Osteocyte (in vitro differentiated cells): ENCODE measurements around the gene RASSF4. TPM values are rescaled to one million over a fixed set of nuclear protein-coding genes. Genes with fewer than 3 reads are reported as not detected.
"Not testable (repeated sequence)": the region's sequence is repeated elsewhere in the genome, so short reads cannot be mapped to it uniquely, and the experiment has no call there.

Experiments used
- DNase-seq: peaks from one replicate; pipeline ENCODE4 v3.0.0; 2021; ENCODE audit warnings: mixed read lengths; ENCODE audit not compliant: unreplicated experiment; ENCODE audit errors: extremely low spot score
- H3K27ac Mint-ChIP-seq: one replicate; pipeline ENCODE4 v1.8.0; 2021; ENCODE audit warnings: mild to moderate bottlenecking, mixed read lengths; ENCODE audit not compliant: unreplicated experiment
- H3K27me3 Mint-ChIP-seq: one replicate; pipeline ENCODE4 v1.8.0; 2021; ENCODE audit warnings: mixed read lengths; ENCODE audit not compliant: unreplicated experiment
- H3K36me3 Mint-ChIP-seq: one replicate; pipeline ENCODE4 v1.8.0; 2021; ENCODE audit warnings: mixed read lengths; ENCODE audit not compliant: unreplicated experiment
- H3K4me1 Mint-ChIP-seq: one replicate; pipeline ENCODE4 v1.8.0; 2021; ENCODE audit warnings: mixed read lengths; ENCODE audit not compliant: unreplicated experiment
- H3K4me3 Mint-ChIP-seq: one replicate; pipeline ENCODE4 v1.8.0; 2021; ENCODE audit warnings: mild to moderate bottlenecking, moderate library complexity, mixed read lengths; ENCODE audit not compliant: unreplicated experiment
- H3K9me3 Mint-ChIP-seq: one replicate; pipeline ENCODE4 v1.8.0; 2021; ENCODE audit warnings: mixed read lengths; ENCODE audit not compliant: unreplicated experiment
- CTCF ChIP-seq: fragments of 200-600 bp; sonication (generic); IDR thresholded peaks from 2 replicates; pipeline ENCODE4 v1.5.0; 2021; ENCODE audit warnings: antibody characterized with exemption, mild to moderate bottlenecking, moderate library complexity
- total RNA-seq: library from RNA; stranded (reverse); gene quantifications from 2 replicates; pipeline ENCODE4 v1.2.1, GENCODE V29; 2021

RASSF4 gene
- total RNA-seq, 1 donor from 2014 or later, result 11.8 TPM

DNA sequence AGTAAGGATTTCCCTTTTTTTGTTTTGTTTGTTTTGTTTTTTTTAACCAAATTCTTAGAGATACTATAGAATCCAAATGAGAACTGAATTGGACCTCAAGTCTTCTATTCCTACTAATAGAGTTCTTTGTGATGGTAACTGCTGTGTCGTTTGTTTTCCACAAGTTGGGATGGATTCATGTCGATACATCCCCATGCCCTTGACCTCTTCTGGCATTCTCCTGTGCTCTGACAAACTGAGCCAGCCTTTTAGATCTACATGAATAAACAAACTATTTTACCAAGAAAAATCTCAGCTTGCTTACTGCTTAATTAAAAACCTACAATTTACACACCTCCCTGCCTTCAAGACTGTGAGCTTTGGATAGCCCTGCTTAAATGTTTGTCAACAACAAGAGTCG is 45.1 kb downstream of the RASSF4 start:
- Mint-ChIP-seq H3K4me3 (no peak overlapping the region), H3K4me1 (peaks cover 22% of the 10 kb centered on the region), H3K27me3 (no peaks in the 10 kb centered on the region), H3K9me3 (peaks cover 13% of the 10 kb centered on the region), H3K27ac (no peak overlapping the region), H3K36me3 (peaks cover 33% of the 10 kb centered on the region)
- no peak for TF ChIP-seq CTCF
- no peak for DNase-seq

- H3K4me3 Mint-ChIP-seq, result no peak overlapping the region
- no peaks in the 10 kb centered on the region for H3K27me3 Mint-ChIP-seq
Measured at GRCh38 chr10:45005284-45005683, 45.7 kb downstream of the RASSF4 start.

GRCh38 chr10:45006276-45007030 is 46.9 kb downstream of the RASSF4 start:
- H3K27ac Mint-ChIP-seq, result no peak overlapping the region
- TF ChIP-seq CTCF, result no peak
- no peak overlapping the region for H3K4me3 Mint-ChIP-seq
- no peak for DNase-seq
- H3K4me1 Mint-ChIP-seq, result peaks cover 10% of the 10 kb centered on the region
- H3K9me3 Mint-ChIP-seq, result peaks cover 13% of the 10 kb centered on the region
- peaks cover 33% of the 10 kb centered on the region for H3K36me3 Mint-ChIP-seq
- H3K27me3 Mint-ChIP-seq, result no peaks in the 10 kb centered on the region

More at GRCh38 chr10:45005284-45005683, 45.7 kb downstream of the RASSF4 start:
- peaks cover 13% of the 10 kb centered on the region for H3K9me3 Mint-ChIP-seq
- no peak overlapping the region for H3K27ac Mint-ChIP-seq
- H3K4me1 Mint-ChIP-seq, result peaks cover 16% of the 10 kb centered on the region
- H3K36me3 Mint-ChIP-seq, result peaks cover 33% of the 10 kb centered on the region
- DNase-seq, result no peak
- no peak for TF ChIP-seq CTCF

DNA sequence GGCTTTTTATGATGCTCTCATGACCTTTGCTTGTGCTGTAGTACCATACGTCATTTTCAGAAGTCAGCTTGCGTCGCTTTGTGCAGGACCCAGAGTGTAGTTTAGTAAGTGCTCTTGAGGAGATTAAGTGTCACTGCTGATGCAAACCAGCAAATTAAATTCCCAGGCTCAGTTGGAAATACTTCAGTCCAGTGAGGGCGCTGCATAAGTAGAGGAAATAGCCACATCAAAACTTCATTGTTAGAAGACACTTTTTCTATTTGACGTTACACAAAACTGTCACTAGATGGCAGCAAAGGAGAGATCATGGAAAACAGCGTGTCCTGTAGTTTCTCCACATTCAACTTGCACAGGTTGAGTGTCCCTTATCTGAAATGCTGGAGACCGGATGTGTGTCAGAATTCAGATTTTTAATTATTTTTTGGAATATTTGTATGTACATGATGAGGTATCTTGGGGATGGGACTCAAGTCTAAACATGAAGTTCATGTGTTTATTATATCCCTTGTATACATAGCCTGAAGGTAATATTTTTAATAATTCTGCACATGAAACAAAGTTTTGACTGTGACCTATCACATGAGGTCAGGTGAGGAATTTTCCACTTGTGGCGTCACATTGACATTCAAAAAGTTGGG is 49.0 kb downstream of the RASSF4 start:
- DNase-seq, result no peak
- Mint-ChIP-seq H3K27ac (no peak overlapping the region), H3K4me3 (no peak overlapping the region)

GRCh38 chr10:45014557-45014956 is 55.0 kb downstream of the RASSF4 start:
- not testable (repeated sequence) for DNase-seq, H3K27ac Mint-ChIP-seq, H3K9me3 Mint-ChIP-seq, H3K4me1 Mint-ChIP-seq, H3K36me3 Mint-ChIP-seq, H3K4me3 Mint-ChIP-seq, H3K27me3 Mint-ChIP-seq

More for the DNA sequence above, 49.0 kb downstream of the RASSF4 start:
- no peaks in the 10 kb centered on the region for H3K27me3 Mint-ChIP-seq
- no peaks in the 10 kb centered on the region for H3K4me1 Mint-ChIP-seq
- peaks cover 20% of the 10 kb centered on the region for H3K36me3 Mint-ChIP-seq
- H3K9me3 Mint-ChIP-seq, result peaks cover 12% of the 10 kb centered on the region
- peak; percentile 88 for TF ChIP-seq CTCF
